ENCODE data around the gene TAF11L3. TPM values are rescaled to one million over a fixed set of nuclear protein-coding genes. Genes with fewer than 3 reads are reported as not detected.
"Not testable (repeated sequence)": the region's sequence is repeated elsewhere in the genome, so short reads cannot be mapped to it uniquely, and the experiment has no call there.

TAF11L3 gene
- total and polyA plus RNA-seq, 2 donors (not counting 1 experiment from before 2014, with no cell fraction given), result not detected

- Histone ChIP-seq H4K20me1 (ENCODE audit: control insufficient read depth, insufficient read depth, low read length, poor library complexity, severe bottlenecking) (no peaks in the 10 kb centered on the region), H3K36me3 (replicated peaks in 1 of 2; ENCODE audit: control extremely low read depth in 1 of 2, control insufficient read depth in 1 of 2, extremely low read depth in 1 of 2, insufficient read depth in 2 of 2, low read length in 1 of 2) (no peaks in the 10 kb centered on the region), H3K27me3 (replicated peaks in 1 of 4; ENCODE audit: control extremely low read depth in 1 of 4, control insufficient read depth in 3 of 4, insufficient read depth in 4 of 4, low read length in 3 of 4) (no peaks in the 10 kb centered on the region), H2AFZ (ENCODE audit: insufficient read depth, low read depth, low read length, poor library complexity, severe bottlenecking) (no peak overlapping the region), H3K9ac (ENCODE audit: low read length) (no peak overlapping the region), H3K27ac (ENCODE audit: low read length in 2 of 2) (no peak overlapping the region), H3K79me2 (ENCODE audit: control insufficient read depth, insufficient read depth, low read length) (no peaks in the 10 kb centered on the region), H3K4me2 (replicated peaks; ENCODE audit: low read depth, low read length, poor library complexity, severe bottlenecking) (no peak overlapping the region), H3K4me3 (ENCODE audit: control extremely low read depth in 1 of 5, extremely low read depth in 1 of 5, insufficient read depth in 1 of 5, low read depth in 2 of 5, low read length in 4 of 5) (no peak overlapping the region), H3K4me1 (ENCODE audit: control insufficient read depth in 2 of 2, insufficient read depth in 2 of 2, low read length in 2 of 2) (no peaks in the 10 kb centered on the region), H3K9me3 (ENCODE audit: control extremely low read depth in 1 of 3, control insufficient read depth in 2 of 3, insufficient read depth in 1 of 3, low read length in 2 of 3) (peaks cover 0 to 8% (median 0%) of the 10 kb centered on the region in 3 donors)
- Mint-ChIP-seq H3K9me3 (ENCODE audit: insufficient read depth) (no peaks in the 10 kb centered on the region), H3K27ac (no peak overlapping the region), H3K27me3 (no peaks in the 10 kb centered on the region), H3K4me3 (no peak overlapping the region), H3K4me1 (no peaks in the 10 kb centered on the region)
- no peak for DNase-seq
- TF ChIP-seq CTCF (IDR thresholded peaks at IDR 0.05), result no peak
- TF ChIP-seq EZH2 (IDR thresholded peaks at IDR 0.05; ENCODE audit: borderline replicate concordance, insufficient read depth, low read depth, low read length, poor library complexity, severe bottlenecking), result no peak
- POLR2A ChIA-PET, result no interaction called here
- 100% methylated on average over 1 of the region's 1 CpG for WGBS (ENCODE audit: insufficient coverage)
- intact Hi-C loops (cut with micrococcal nuclease), result no loop called here
- no peak for ATAC-seq (ENCODE audit: low read depth)
- CTCF ChIA-PET, result no interaction called here
These were observed 31.0 kb upstream of the TAF11L3 start for GRCh38 chr5:17487174-17487512.

GRCh38 chr5:17491257-17491656, 26.9 kb upstream of the TAF11L3 start:
- H3K9ac ChIP-seq (ENCODE audit: low read length); H3K27ac ChIP-seq (ENCODE audit: low read length in 2 of 2); DNase-seq; H3K4me2 ChIP-seq (replicated peaks; ENCODE audit: low read depth, low read length, poor library complexity, severe bottlenecking); H3K36me3 ChIP-seq (replicated peaks in 1 of 2; ENCODE audit: control extremely low read depth in 1 of 2, control insufficient read depth in 1 of 2, extremely low read depth in 1 of 2, insufficient read depth in 2 of 2, low read length in 1 of 2); H3K9me3 Mint-ChIP-seq (ENCODE audit: insufficient read depth); H3K27ac Mint-ChIP-seq; H3K4me3 Mint-ChIP-seq; CTCF ChIA-PET; POLR2A ChIA-PET; H3K9me3 ChIP-seq (ENCODE audit: control extremely low read depth in 1 of 3, control insufficient read depth in 2 of 3, insufficient read depth in 1 of 3, low read length in 2 of 3); H2AFZ ChIP-seq (ENCODE audit: insufficient read depth, low read depth, low read length, poor library complexity, severe bottlenecking); H3K4me1 Mint-ChIP-seq; H3K4me1 ChIP-seq (ENCODE audit: control insufficient read depth in 2 of 2, insufficient read depth in 2 of 2, low read length in 2 of 2); H3K79me2 ChIP-seq (ENCODE audit: control insufficient read depth, insufficient read depth, low read length); H4K20me1 ChIP-seq (ENCODE audit: control insufficient read depth, insufficient read depth, low read length, poor library complexity, severe bottlenecking); H3K27me3 Mint-ChIP-seq; intact Hi-C loops (cut with micrococcal nuclease); ATAC-seq (ENCODE audit: low read depth); H3K27me3 ChIP-seq (replicated peaks in 1 of 4; ENCODE audit: control extremely low read depth in 1 of 4, control insufficient read depth in 3 of 4, insufficient read depth in 4 of 4, low read length in 3 of 4); H3K4me3 ChIP-seq (ENCODE audit: control extremely low read depth in 1 of 5, extremely low read depth in 1 of 5, insufficient read depth in 1 of 5, low read depth in 2 of 5, low read length in 4 of 5): not testable (repeated sequence)
- WGBS (ENCODE audit: insufficient coverage), result 93% methylated on average over 21 of the region's 23 CpGs

Measured in B cell (primary cell).